ENCODE results near the gene CCDC69. TPM values are rescaled to one million over a fixed set of nuclear protein-coding genes. Genes with fewer than 3 reads are reported as not detected.
"Not testable (repeated sequence)": the region's sequence is repeated elsewhere in the genome, so short reads cannot be mapped to it uniquely, and the experiment has no call there.

Gene CCDC69
- total RNA-seq, 1 donor from 2014 or later: 101 TPM

- H3K27me3 ChIP-seq: no peaks in the 10 kb centered on the region
- no peak for DNase-seq (ENCODE audit: low spot score in 2 of 2)
- intact Hi-C loops (cut with DNase I): loop anchor here (10.0 kb wide), 1 partner anchor 191 kb away; no protein-coding TSS in a partner anchor
- no peak overlapping the region for H3K4me3 ChIP-seq
- no peak overlapping the region for H3K27ac ChIP-seq
- H3K4me1 ChIP-seq: no peaks in the 10 kb centered on the region
- TF ChIP-seq CTCF (IDR thresholded peaks at IDR 0.05): no peak
- no peaks in the 10 kb centered on the region for H3K9me3 ChIP-seq
- H3K36me3 ChIP-seq: no peaks in the 10 kb centered on the region
These were observed 21.9 kb upstream of the CCDC69 start for GRCh38 chr5:151245680-151246219.

DNA sequence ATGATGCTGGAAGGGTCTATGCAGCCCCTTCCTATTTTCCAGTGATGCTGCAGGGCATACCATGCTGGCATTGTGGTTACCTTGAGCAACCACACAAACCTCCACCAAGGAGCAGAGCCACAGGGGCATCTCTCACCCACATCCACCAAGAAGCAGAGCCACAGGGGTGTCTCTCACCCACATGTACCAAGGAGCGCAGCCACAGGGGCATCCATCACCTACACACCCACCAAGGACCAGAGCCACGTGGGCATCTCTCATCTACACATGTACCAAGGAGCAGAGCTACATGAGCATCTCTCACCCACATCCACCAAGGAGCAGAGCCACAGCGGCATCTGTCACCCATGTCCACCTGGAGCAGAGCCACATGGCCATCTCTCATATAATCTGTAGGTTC is 20.3 kb upstream of the CCDC69 start:
- no peak for TF ChIP-seq CTCF (IDR thresholded peaks at IDR 0.05)
- intact Hi-C loops (cut with DNase I): loop anchor here (10.0 kb wide), 1 partner anchor 189 kb away; no protein-coding TSS in a partner anchor

DNA sequence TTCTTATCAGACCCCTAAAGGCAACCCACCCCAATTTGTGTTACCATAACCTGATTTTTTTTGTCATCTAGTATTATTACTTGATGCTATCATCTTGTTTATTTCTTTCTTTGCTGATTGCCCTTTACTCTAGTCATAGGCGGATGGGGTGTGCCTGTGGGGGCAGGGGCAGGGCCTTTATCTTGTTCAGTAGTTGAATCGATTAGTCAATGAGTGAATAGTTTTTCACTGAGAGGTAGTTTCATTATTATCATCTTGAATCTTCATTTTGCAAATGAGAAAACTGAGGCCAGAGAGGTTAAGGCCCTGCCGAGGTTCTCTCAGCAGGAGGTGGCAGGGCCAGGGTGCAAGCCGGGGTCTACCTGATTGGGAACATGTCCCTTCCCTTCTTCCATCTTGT is 19.7 kb upstream of the CCDC69 start:
- intact Hi-C loops (cut with DNase I): loop anchor here (10.0 kb wide), 1 partner anchor 189 kb away; no protein-coding TSS in a partner anchor
- Histone ChIP-seq H3K9me3 (no peaks in the 10 kb centered on the region), H3K4me3 (no peak overlapping the region), H3K4me1 (no peaks in the 10 kb centered on the region), H3K27me3 (no peaks in the 10 kb centered on the region), H3K27ac (no peak overlapping the region), H3K36me3 (no peaks in the 10 kb centered on the region)
- TF ChIP-seq CTCF (IDR thresholded peaks at IDR 0.05): no peak
- no peak for DNase-seq (ENCODE audit: low spot score in 2 of 2)

More for the DNA sequence above, 20.3 kb upstream of the CCDC69 start:
- no peak for DNase-seq (ENCODE audit: low spot score in 2 of 2)
- Histone ChIP-seq H3K27me3 (no peaks in the 10 kb centered on the region), H3K9me3 (no peaks in the 10 kb centered on the region), H3K27ac (no peak overlapping the region), H3K36me3 (no peaks in the 10 kb centered on the region), H3K4me3 (no peak overlapping the region), H3K4me1 (no peaks in the 10 kb centered on the region)

DNA sequence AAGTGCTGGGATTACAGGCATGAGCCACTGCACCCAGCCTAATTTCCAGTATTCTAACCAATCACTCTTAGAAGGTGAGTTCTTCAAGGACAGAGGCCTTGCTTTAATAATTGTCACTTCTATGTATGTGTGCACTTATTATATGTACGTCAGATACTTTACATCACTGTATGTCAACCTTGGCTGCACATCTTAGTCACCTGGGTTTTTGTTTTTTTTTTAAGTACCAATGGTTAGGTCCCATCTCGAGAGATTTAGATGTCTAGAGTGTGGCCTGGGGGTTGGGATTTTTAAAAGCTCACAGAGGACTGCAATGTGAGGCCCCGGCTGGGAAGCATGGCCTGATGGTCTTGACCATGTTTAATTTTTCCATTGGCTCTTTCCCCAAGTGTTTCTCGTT is 19.2 kb upstream of the CCDC69 start:
- Histone ChIP-seq H3K27ac (no peak overlapping the region), H3K36me3 (no peaks in the 10 kb centered on the region), H3K27me3 (no peaks in the 10 kb centered on the region), H3K4me1 (peaks cover 0 to 1% of the 10 kb centered on the region in 2 donors), H3K4me3 (no peak overlapping the region), H3K9me3 (no peaks in the 10 kb centered on the region)
- intact Hi-C loops (cut with DNase I): loop anchor here (10.0 kb wide), 1 partner anchor 188 kb away; no protein-coding TSS in a partner anchor
- no peak for DNase-seq (ENCODE audit: low spot score in 2 of 2)
- TF ChIP-seq CTCF (IDR thresholded peaks at IDR 0.05): no peak

GRCh38 chr5:151240924-151241635 is 17.2 kb upstream of the CCDC69 start:
- Histone ChIP-seq H3K36me3 (no peaks in the 10 kb centered on the region), H3K4me1 (peaks cover 0 to 4% of the 10 kb centered on the region in 2 donors), H3K27ac (no peak overlapping the region), H3K9me3 (no peaks in the 10 kb centered on the region), H3K27me3 (no peaks in the 10 kb centered on the region), H3K4me3 (no peak overlapping the region)
- no peak for DNase-seq (ENCODE audit: low spot score in 2 of 2)
- TF ChIP-seq CTCF (IDR thresholded peaks at IDR 0.05): no peak
- intact Hi-C loops (cut with DNase I): loop anchor here (10.0 kb wide), 1 partner anchor 186 kb away; no protein-coding TSS in a partner anchor

DNA sequence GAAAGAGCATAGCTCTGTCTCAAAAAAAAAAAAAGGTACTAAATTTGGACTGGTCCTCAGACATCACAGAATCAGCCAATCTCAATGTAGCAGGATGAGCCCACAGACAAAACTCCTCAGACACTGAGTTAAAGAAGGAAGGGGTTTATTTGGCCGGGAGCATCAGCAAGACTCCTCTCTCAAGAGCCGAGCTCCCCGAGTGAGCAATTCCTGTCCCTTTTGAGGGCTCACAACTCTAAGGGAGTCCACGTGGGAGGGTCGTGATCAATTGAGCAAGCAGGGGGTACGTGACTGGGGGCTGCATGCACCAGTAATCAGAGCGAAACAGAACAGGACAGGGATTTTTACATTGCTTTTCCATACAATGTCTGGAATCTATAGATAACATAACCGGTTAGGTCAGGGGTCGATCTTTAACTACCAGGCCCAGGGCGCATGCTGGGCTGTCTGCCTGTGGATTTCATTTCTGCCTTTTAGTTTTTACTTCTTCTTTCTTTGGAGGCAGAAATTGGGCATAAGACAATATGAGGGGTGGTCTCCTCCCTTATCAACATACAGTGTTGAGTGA is 16.5 kb upstream of the CCDC69 start:
- not testable (repeated sequence) for H3K27me3 ChIP-seq; H3K4me1 ChIP-seq; H3K9me3 ChIP-seq; DNase-seq (ENCODE audit: low spot score in 2 of 2); H3K27ac ChIP-seq; H3K36me3 ChIP-seq; H3K4me3 ChIP-seq
- intact Hi-C loops (cut with DNase I): loop anchor here (10.0 kb wide), 1 partner anchor 186 kb away; no protein-coding TSS in a partner anchor
